GM19043 (cell line): ENCODE data around the gene TYRO3.
A peak's percentile ranks its signal among the peaks of the same experiment; 100 is the strongest.
"Not testable (repeated sequence)": the region's sequence is repeated elsewhere in the genome, so short reads cannot be mapped to it uniquely, and the experiment has no call there.

Experiments
- ATAC-seq: cut with Tn5 transposase; IDR thresholded peaks from one replicate; pipeline ENCODE4 v1.9.1; 2021; ENCODE audit warnings: low read depth; ENCODE audit not compliant: unreplicated experiment

Gene TYRO3

GRCh38 chr15:41553731-41554130 lies 5.3 kb upstream of the TYRO3 start:
- ATAC-seq = no peak

GRCh38 chr15:41554343-41554742 lies 4.7 kb upstream of the TYRO3 start:
- no peak for ATAC-seq

GRCh38 chr15:41554915-41555314 lies 4.1 kb upstream of the TYRO3 start:
- no peak for ATAC-seq

- ATAC-seq = no peak
Observed at GRCh38 chr15:41556677-41557076, 2.3 kb upstream of the TYRO3 start.

GRCh38 chr15:41557673-41558399 lies 1.2 kb upstream of the TYRO3 start:
- ATAC-seq = peak; percentile 65

- no peak for ATAC-seq
Observed at GRCh38 chr15:41559239-41559782, 299 bp downstream of the TYRO3 start.

- no peak for ATAC-seq
Observed at GRCh38 chr15:41560572-41560874, 1.5 kb downstream of the TYRO3 start.

GRCh38 chr15:41561104-41561776 lies 2.2 kb downstream of the TYRO3 start:
- no peak for ATAC-seq

- ATAC-seq = no peak
Observed at GRCh38 chr15:41561777-41562145, 2.7 kb downstream of the TYRO3 start.

- no peak for ATAC-seq
Observed at GRCh38 chr15:41562244-41562643, 3.2 kb downstream of the TYRO3 start.

GRCh38 chr15:41562784-41563198 lies 3.8 kb downstream of the TYRO3 start:
- no peak for ATAC-seq

GRCh38 chr15:41564286-41564959 lies 5.4 kb downstream of the TYRO3 start:
- no peak for ATAC-seq

GRCh38 chr15:41564960-41565502 lies 6.0 kb downstream of the TYRO3 start:
- ATAC-seq = no peak

- no peak for ATAC-seq
Observed at GRCh38 chr15:41565702-41566101, 6.7 kb downstream of the TYRO3 start.

GRCh38 chr15:41566121-41566885 lies 7.3 kb downstream of the TYRO3 start:
- no peak for ATAC-seq

GRCh38 chr15:41567261-41567660 lies 8.2 kb downstream of the TYRO3 start:
- ATAC-seq = no peak

GRCh38 chr15:41567862-41568261 lies 8.8 kb downstream of the TYRO3 start:
- no peak for ATAC-seq

GRCh38 chr15:41568350-41569017 lies 9.5 kb downstream of the TYRO3 start:
- no peak for ATAC-seq

- not testable (repeated sequence) for ATAC-seq
Observed at GRCh38 chr15:41569232-41569631, 10.2 kb downstream of the TYRO3 start.

GRCh38 chr15:41570764-41571163 lies 11.8 kb downstream of the TYRO3 start:
- ATAC-seq = no peak
